Calu3 (cell line): ENCODE data around the gene CCDC85C. TPM values are rescaled to one million over a fixed set of nuclear protein-coding genes. Genes with fewer than 3 reads are reported as not detected.

Source experiments
- BruUV-seq: library from RNA; stranded (reverse); fragments of 400-500 nt; replicated peaks from 2 replicates; lab custom pipeline; 2021; lab: Mats Ljungman, UMichigan
- CTCF ChIA-PET: fragments of 300-600 bp; sonication (Branson Sonifier 250); formaldehyde crosslinking; loops from one replicate; lab custom pipeline; 2022; ENCODE audit warnings: antibody characterized with exemption; lab: Charles Lee
- DNase-seq: peaks from one replicate; pipeline ENCODE4 v3.0.0; 2022
- H3K27ac Mint-ChIP-seq: one replicate; pipeline ENCODE4 v1.8.0; 2022; ENCODE audit warnings: mixed read lengths; ENCODE audit not compliant: unreplicated experiment
- H3K27me3 Mint-ChIP-seq: one replicate; pipeline ENCODE4 v1.8.0; 2022; ENCODE audit warnings: mixed read lengths; ENCODE audit not compliant: unreplicated experiment
- H3K36me3 Mint-ChIP-seq: one replicate; pipeline ENCODE4 v1.8.0; 2022; ENCODE audit warnings: mild to moderate bottlenecking, moderate library complexity, mixed read lengths; ENCODE audit not compliant: insufficient read depth, unreplicated experiment
- H3K4me1 Mint-ChIP-seq: one replicate; pipeline ENCODE4 v1.8.0; 2022; ENCODE audit warnings: mild to moderate bottlenecking, low read depth, mixed read lengths; ENCODE audit not compliant: unreplicated experiment
- H3K4me3 Mint-ChIP-seq: one replicate; pipeline ENCODE4 v1.8.0; 2022; ENCODE audit warnings: mild to moderate bottlenecking, low read depth, moderate library complexity, mixed read lengths; ENCODE audit not compliant: unreplicated experiment
- H3K9me3 Mint-ChIP-seq: one replicate; pipeline ENCODE4 v1.8.0; 2022; ENCODE audit warnings: low read depth, mixed read lengths; ENCODE audit not compliant: unreplicated experiment
- CTCF ChIP-seq: fragments of 200-600 bp; IDR thresholded peaks from one replicate; pipeline ENCODE4 v1.8.0; 2022; ENCODE audit warnings: antibody characterized with exemption; ENCODE audit not compliant: unreplicated experiment
- intact Hi-C: fragments of 100-400 bp; cut with micrococcal nuclease; formaldehyde crosslinking; loops from one replicate; pipeline ENCODE4 v1.10.0; 2022; ENCODE audit not compliant: unreplicated experiment
- total RNA-seq: library from RNA; stranded (reverse); gene quantifications from 2 replicates; pipeline ENCODE4 v1.2.3, GENCODE V29; 2022

CCDC85C gene
- total RNA-seq, 1 experiment from 2014 or later: 45.1 TPM

- peak overlapping the region; percentile 84 for H3K4me3 Mint-ChIP-seq
- no peak for DNase-seq
- H3K27me3 Mint-ChIP-seq: no peaks in the 10 kb centered on the region
- intact Hi-C loops: no loop called here
- H3K9me3 Mint-ChIP-seq: no peaks in the 10 kb centered on the region
- peaks cover 28% of the 10 kb centered on the region for H3K4me1 Mint-ChIP-seq
- TF ChIP-seq CTCF: no peak
- CTCF ChIA-PET: no interaction called here
- H3K27ac Mint-ChIP-seq: peak overlapping the region; percentile 31
- peaks cover 30% of the 10 kb centered on the region for H3K36me3 Mint-ChIP-seq
- BruUV-seq: no TSS peak
These were observed 124.7 kb downstream of the CCDC85C start for GRCh38 chr14:99479160-99479905.

- H3K4me3 Mint-ChIP-seq: peak overlapping the region; percentile 84
- no peaks in the 10 kb centered on the region for H3K27me3 Mint-ChIP-seq
- CTCF ChIA-PET: no interaction called here
- H3K36me3 Mint-ChIP-seq: peaks cover 30% of the 10 kb centered on the region
- no TSS peak for BruUV-seq
- no peaks in the 10 kb centered on the region for H3K9me3 Mint-ChIP-seq
- intact Hi-C loops: no loop called here
- H3K27ac Mint-ChIP-seq: no peak overlapping the region
- peaks cover 22% of the 10 kb centered on the region for H3K4me1 Mint-ChIP-seq
- no peak for TF ChIP-seq CTCF
- no peak for DNase-seq
These were observed 125.9 kb downstream of the CCDC85C start for GRCh38 chr14:99478128-99478527.

GRCh38 chr14:99476864-99477263 is 127.1 kb downstream of the CCDC85C start:
- Mint-ChIP-seq H3K36me3 (peaks cover 25% of the 10 kb centered on the region), H3K27me3 (no peaks in the 10 kb centered on the region), H3K4me3 (no peak overlapping the region), H3K27ac (no peak overlapping the region), H3K4me1 (peaks cover 15% of the 10 kb centered on the region), H3K9me3 (no peaks in the 10 kb centered on the region)
- DNase-seq: no peak
- intact Hi-C loops: no loop called here
- no peak for TF ChIP-seq CTCF
- CTCF ChIA-PET: no interaction called here
- BruUV-seq: no TSS peak

GRCh38 chr14:99475660-99476059 is 128.3 kb downstream of the CCDC85C start:
- Mint-ChIP-seq H3K9me3 (no peaks in the 10 kb centered on the region), H3K4me1 (peaks cover 15% of the 10 kb centered on the region), H3K27me3 (no peaks in the 10 kb centered on the region), H3K27ac (no peak overlapping the region), H3K36me3 (peaks cover 13% of the 10 kb centered on the region), H3K4me3 (no peak overlapping the region)
- no peak for DNase-seq
- BruUV-seq: no TSS peak
- intact Hi-C loops: no loop called here
- CTCF ChIA-PET: no interaction called here
- no peak for TF ChIP-seq CTCF
